Neutrophil (primary cell): Measurements from ENCODE around the gene SLC22A4.

Experiments used
- H3K27ac ChIP-seq: fragments of 200-600 bp; sonication (generic); 2 replicates; pipeline ENCODE4 v1.5.1; 2016; ENCODE audit warnings: mild to moderate bottlenecking, moderate library complexity
- H3K27me3 ChIP-seq: fragments of 200-600 bp; sonication (generic); 2 replicates; pipeline ENCODE4 v1.6.0; 2016; ENCODE audit warnings: mild to moderate bottlenecking
- H3K36me3 ChIP-seq: fragments of 200-600 bp; sonication (generic); 2 replicates; pipeline ENCODE4 v1.5.1; 2017
- H3K4me1 ChIP-seq, 2 experiments: fragments of 200-600 bp in 1 of 2; sonication (generic) in 1 of 2; 1 replicate in 1 of 2; 2 replicates in 1 of 2; pipeline versions ENCODE4 v1.5.1 to v1.6.1; 2013 to 2016; ENCODE audit warnings: low read depth in 1 of 2, low read length in 1 of 2, mild to moderate bottlenecking in 1 of 2, moderate library complexity in 1 of 2; ENCODE audit not compliant: control insufficient read depth in 1 of 2, insufficient read depth in 1 of 2
- H3K4me3 ChIP-seq, 2 experiments: fragments of 200-600 bp in 1 of 2; sonication (generic) in 1 of 2; 1 replicate in 1 of 2; 2 replicates in 1 of 2; pipeline ENCODE4 v1.5.1; 2013 to 2016; ENCODE audit warnings: low read depth in 1 of 2, low read length in 1 of 2, mild to moderate bottlenecking in 1 of 2, moderate library complexity in 1 of 2
- H3K9me3 ChIP-seq: fragments of 200-600 bp; sonication (generic); 2 replicates; pipeline ENCODE4 v1.5.1; 2016
- TF ChIP-seq, protein P1 (sequence below): fragments of 200-600 bp; sonication (generic); IDR thresholded peaks from 2 replicates; pipeline ENCODE4 v1.5.1; 2016; ENCODE audit warnings: antibody characterized with exemption

The SLC22A4 gene

DNA sequence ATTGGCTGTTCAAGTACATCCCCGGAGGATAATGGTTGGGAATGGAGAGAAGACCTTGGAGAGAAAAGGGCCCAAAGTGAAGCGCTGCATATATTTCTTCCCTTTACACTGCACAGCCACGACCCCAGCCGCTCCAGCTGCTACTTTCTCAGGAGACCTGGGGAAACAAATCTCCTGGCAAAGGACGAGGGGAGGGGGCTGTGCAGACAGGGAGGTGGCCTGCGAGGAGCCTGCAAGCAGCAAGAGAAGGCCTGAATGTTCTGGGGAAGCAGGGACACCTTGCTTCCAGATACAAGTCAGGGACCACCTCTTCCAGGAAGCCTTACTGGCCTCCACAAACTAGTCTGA is 37.4 kb upstream of the SLC22A4 start:
- TF ChIP-seq, protein P1, sequence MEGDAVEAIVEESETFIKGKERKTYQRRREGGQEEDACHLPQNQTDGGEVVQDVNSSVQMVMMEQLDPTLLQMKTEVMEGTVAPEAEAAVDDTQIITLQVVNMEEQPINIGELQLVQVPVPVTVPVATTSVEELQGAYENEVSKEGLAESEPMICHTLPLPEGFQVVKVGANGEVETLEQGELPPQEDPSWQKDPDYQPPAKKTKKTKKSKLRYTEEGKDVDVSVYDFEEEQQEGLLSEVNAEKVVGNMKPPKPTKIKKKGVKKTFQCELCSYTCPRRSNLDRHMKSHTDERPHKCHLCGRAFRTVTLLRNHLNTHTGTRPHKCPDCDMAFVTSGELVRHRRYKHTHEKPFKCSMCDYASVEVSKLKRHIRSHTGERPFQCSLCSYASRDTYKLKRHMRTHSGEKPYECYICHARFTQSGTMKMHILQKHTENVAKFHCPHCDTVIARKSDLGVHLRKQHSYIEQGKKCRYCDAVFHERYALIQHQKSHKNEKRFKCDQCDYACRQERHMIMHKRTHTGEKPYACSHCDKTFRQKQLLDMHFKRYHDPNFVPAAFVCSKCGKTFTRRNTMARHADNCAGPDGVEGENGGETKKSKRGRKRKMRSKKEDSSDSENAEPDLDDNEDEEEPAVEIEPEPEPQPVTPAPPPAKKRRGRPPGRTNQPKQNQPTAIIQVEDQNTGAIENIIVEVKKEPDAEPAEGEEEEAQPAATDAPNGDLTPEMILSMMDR, result no peak
- Histone ChIP-seq H3K4me3 (no peak overlapping the region), H3K4me1 (peaks cover 14 to 19% of the 10 kb centered on the region in 2 experiments), H3K36me3 (no peaks in the 10 kb centered on the region), H3K9me3 (no peaks in the 10 kb centered on the region), H3K27me3 (peaks cover 57% of the 10 kb centered on the region), H3K27ac (no peak overlapping the region)

DNA sequence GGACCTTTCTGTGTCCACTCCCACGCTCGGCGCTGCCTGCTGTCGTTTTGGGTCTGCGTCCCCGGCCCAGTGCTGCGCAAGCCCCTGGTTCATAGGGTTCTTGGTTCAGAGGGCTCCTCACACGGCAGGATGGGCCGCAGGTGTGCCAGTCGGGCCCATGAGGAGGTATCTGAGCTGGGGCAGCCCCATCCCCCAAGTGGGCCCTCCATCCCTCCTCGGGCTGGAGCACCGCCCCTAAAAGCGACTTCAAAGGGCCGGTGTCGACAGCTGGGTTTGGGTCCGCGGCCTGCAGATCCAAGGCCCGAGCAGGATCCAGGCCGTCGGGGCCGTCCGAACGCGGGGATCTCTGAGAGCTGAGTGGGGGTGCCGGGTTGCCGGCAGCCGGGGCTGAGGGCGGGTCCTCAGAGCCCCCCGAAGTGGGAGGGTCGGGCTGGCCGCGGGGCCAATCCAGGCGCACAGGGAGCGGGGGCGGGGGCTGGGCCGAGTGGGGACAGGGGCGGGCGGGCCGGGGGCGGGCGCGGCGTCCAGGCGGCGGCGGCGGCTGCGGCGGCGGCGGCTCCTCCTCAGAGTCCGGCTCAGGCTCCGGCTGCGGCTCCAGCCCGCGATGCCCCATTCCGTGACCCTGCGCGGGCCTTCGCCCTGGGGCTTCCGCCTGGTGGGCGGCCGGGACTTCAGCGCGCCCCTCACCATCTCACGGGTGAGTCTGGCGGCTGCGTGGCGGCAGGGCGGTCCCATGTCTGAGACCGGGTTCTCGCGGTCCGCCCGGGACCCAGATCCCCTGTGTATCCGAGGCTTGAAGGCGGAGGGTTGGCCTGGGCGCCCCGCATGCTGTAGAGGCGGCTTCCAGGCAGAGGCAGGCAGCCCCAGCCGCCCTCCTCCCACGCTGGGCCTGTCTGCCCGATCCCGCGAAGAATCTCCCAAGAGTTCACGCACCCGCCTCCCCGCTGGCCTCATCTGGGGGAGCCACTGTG is 36.8 kb upstream of the SLC22A4 start, which contains the start of gene PDLIM4:
Gene PDLIM4, plus strand, starts transcription at position 566 of the 971 bp plus-strand sequence. Its CDS starts 39 bp downstream, at position 605.
- H3K4me1 ChIP-seq, result peaks cover 14 to 17% of the 10 kb centered on the region in 2 experiments
- H3K27me3 ChIP-seq, result peaks cover 57% of the 10 kb centered on the region
- H3K9me3 ChIP-seq, result no peaks in the 10 kb centered on the region
- H3K36me3 ChIP-seq, result no peaks in the 10 kb centered on the region
- no peak within 1 kb of the TSS for H3K4me3 ChIP-seq
- no peak within 1 kb of the TSS for H3K27ac ChIP-seq
- TF ChIP-seq, protein P1, result no peak

DNA sequence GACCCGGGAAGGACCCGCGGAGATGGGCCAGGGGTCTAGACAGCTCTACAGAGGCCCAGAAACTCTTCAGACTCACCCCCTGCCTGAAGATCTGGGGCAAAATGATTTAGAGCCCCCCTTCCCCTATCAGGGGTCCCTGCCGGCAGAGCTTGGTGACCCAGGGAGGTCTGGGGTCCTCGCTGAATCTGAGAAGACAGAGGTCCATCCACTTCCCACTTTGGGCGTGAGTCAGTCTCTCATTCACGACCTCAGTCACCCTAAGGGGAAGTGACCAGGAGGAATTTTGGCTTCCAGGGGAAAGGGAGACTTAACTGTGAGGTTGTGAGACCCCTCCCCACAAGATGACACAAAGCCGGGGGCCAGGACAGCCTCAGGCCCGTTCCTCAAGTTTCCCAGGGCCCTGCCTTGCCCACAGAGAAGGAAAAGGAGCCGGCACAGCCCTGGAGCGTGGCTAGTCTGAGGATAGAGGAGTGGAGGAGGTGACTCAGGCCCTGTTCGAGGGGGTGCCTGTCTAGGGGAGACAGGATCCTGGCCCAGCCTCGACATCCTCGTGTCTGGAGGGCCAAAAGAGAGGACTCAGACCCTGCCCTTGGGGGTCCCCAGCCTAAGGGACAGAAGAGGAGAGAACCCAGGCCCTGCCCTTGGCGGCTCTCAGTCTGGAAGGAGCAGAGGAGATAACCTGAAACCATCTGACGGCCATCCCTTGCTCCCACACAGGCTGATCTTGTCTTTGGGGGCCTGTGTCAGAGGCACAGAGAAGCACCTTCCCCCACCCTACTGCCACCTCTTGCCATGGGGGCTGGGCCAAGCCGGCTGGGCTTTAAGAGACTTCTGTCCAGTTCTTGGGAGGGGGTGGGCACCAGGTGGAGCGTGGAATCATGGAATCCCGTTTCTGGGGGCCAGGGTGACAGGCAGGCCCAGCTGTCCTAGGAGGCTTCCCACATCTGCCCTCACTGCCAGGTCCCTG is 35.8 kb upstream of the SLC22A4 start:
- no peak overlapping the region for H3K27ac ChIP-seq
- TF ChIP-seq, protein P1, result no peak
- no peak overlapping the region for H3K4me3 ChIP-seq
- no peaks in the 10 kb centered on the region for H3K9me3 ChIP-seq
- peaks cover 57% of the 10 kb centered on the region for H3K27me3 ChIP-seq
- H3K36me3 ChIP-seq, result no peaks in the 10 kb centered on the region
- peaks cover 7% of the 10 kb centered on the region in 2 experiments for H3K4me1 ChIP-seq

DNA sequence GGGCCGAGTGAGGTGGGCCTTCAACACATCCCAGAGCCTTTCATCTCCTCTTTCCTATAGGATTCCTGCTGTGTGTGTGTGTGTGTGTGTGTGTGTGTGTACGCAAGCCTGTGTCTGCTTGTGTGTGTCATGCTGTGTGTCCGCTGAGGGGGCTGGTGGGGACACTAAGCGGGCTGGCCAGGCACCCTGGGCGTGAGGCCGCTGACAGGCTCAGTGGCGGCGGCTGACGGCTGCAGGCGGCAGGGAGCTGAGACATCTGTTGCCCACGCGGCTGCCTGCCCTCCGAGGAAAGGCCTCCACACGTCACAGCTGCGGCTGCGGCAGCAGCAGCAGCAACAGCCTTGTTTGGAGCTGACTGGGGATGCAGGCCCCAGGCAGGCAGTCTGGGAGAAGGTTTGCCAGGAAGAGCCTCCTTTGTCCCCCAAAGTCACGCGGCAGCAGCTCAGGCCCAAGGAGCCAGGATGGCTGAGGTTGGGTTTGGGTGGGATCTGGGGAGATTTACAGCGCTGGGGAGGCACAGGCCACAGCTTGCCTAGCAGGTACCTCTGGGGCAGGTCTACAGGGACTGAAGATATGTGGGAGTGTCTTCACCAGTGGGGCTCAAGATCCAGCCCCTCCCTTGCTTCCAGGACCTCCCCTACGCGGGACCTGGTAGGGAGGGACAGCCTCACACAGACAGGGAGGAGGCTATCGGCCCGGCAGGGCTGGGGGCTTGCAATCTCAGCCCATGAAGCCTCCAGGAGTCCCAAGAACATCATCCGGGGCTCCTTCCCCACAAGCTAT is 34.9 kb upstream of the SLC22A4 start:
- Histone ChIP-seq H3K4me1 (no peaks in the 10 kb centered on the region), H3K9me3 (no peaks in the 10 kb centered on the region), H3K27ac (no peak overlapping the region), H3K4me3 (no peak overlapping the region), H3K27me3 (peaks cover 57% of the 10 kb centered on the region), H3K36me3 (no peaks in the 10 kb centered on the region)
- TF ChIP-seq, protein P1, result no peak

DNA sequence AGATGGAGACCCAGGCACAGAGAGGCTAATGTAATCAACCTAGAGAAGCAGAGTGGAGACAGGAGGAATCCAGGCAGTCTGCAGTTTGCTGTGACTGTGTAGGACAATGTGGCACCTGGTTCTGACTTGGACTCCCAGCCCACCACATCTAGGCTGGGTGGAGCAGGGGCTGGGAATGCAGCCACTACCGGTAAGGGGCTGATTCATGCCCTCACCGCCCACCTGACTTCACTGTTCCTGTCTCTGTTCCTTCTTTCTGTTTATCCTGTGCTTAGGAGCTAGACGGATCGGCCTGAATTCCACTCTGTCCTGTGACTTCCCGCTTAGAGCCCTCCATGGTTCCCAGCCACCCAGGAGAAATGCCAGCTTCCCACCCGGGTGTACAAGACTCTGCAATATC is 34.1 kb upstream of the SLC22A4 start:
- Histone ChIP-seq H3K27ac (no peak overlapping the region), H3K27me3 (peaks cover 56% of the 10 kb centered on the region)

More for the DNA sequence above, 34.1 kb upstream of the SLC22A4 start:
- TF ChIP-seq, protein P1, result no peak
- H3K36me3 ChIP-seq, result no peaks in the 10 kb centered on the region
- no peaks in the 10 kb centered on the region for H3K4me1 ChIP-seq
- no peaks in the 10 kb centered on the region for H3K9me3 ChIP-seq
- no peak overlapping the region for H3K4me3 ChIP-seq
